Femur (tissue), 1 donor: ENCODE results near the gene ZNF354C.

Source experiments
- DNase-seq: peaks from one replicate; pipeline ENCODE4 v3.0.0-alpha.2; 2017

Gene ZNF354C

GRCh38 chr5:179113945-179114641 is 53.9 kb downstream of the ZNF354C start:
- no peak for DNase-seq

GRCh38 chr5:179114756-179115155 is 54.6 kb downstream of the ZNF354C start:
- DNase-seq, result no peak

DNA sequence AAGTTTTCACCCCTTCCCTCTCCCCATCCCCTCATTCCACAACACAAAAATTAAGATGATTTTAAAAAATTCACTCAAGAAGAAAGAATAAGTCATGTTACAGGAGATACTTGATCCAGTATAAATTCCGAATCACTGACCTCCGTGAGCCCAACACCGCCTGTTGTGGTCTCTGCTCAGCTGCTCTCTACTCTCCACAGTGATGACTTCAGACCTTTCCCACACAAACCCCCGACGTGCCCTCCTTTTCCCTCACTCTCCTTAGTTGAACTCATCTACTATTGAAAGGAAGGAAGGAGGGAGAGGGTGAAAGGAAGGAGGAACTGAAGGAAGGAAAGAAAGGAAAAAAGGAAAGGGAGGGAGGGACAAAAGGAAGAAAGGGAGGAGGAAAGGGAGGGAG is 55.1 kb downstream of the ZNF354C start:
- DNase-seq, result no peak

- no peak for DNase-seq
Measured at GRCh38 chr5:179115845-179116524, 55.8 kb downstream of the ZNF354C start.

GRCh38 chr5:179118338-179118737 is 58.2 kb downstream of the ZNF354C start:
- DNase-seq, result no peak

DNA sequence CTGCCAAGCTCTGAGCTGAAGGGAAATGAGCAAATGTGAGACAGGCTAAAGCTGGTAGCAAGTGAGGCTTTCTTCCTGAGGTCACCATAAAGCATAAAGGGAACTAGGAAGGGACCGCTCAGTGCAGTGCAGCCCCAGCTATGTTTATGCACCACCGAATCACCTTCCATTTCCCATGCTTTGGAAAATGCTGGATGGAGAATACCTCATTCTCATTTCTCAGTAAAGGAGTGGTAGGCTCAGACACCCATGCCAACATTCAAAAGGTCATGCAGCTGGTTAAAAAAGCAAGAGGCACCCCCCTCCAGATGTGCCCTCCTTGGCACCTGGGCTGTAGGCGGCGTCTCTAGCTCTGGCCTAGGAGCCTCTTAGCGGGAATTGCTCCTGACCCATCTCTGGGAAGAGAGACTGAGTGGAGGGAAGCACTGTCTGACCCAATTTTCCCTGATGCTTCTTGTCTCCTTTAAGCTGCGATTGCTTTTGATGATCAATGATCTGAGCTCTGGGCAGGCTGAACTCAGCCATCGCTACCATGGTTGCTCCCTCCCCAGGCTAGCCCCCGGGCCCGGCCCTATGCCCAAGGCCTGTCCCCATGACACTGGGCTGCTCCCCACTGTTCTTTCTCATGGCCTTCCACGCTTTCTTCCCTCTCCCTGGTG is 58.7 kb downstream of the ZNF354C start:
- DNase-seq, result no peak

- DNase-seq, result no peak
Measured at GRCh38 chr5:179119415-179120170, 59.4 kb downstream of the ZNF354C start.

- DNase-seq, result no peak
Measured at GRCh38 chr5:179120421-179120861, 60.3 kb downstream of the ZNF354C start.

- DNase-seq, result no peak
Measured at GRCh38 chr5:179120951-179121666, 60.9 kb downstream of the ZNF354C start.

DNA sequence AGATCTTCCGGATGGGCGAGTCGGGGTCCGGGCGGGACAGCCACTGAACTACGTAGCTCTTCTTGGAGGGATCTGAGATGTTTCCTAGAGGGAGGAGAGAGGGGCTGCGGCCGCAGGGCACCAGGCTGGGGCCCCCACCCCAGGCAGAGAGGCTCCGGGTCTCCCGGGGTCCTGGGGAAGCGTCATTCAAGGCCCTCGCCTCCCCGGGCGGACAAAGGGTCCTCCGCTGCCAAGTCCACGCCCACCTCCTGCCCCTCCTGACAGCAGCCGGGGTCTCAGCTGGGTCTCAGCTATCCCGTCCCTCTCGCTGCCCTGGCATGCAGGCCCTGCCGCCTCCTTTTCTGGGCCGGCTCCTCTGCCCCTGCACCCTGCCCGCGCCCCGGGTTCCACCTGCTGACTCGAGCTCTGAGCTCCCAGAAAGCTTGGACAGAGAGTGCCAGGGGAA is 61.5 kb downstream of the ZNF354C start:
- DNase-seq, result no peak

DNA sequence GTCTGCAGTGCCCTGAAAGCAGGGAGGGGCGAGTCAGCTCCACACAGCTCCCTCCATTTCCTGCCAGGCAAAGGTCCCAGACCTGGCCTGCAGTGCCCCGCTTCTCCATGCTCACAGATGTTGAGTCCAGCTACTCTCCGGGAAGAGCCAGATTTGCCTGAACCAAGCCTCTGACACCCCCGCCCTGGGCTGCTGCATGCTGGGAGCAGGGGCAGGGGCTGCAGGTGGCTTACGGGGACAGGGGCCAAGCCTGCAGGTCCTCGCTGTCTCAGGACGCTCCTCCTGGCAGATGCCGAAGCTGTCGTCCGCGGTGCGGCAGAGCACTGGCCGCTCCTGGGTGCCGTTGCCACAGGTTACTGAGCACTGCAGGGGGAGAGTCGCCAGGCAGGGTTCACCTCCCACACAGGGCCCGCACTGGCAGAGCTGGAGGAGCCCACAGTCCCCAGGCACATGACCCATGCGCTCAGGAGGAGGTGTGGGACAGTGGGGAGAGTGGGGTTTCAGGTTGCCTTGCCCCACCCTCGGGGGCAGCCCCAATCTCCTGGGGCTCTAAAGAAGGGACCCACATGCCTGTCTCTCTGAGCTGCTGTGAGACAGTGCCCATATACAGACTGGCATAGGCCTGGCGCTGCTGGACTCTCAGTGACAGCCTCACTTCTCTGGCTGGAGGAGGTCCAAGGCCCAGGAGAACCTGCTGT is 62.4 kb downstream of the ZNF354C start:
- DNase-seq, result no peak

DNA sequence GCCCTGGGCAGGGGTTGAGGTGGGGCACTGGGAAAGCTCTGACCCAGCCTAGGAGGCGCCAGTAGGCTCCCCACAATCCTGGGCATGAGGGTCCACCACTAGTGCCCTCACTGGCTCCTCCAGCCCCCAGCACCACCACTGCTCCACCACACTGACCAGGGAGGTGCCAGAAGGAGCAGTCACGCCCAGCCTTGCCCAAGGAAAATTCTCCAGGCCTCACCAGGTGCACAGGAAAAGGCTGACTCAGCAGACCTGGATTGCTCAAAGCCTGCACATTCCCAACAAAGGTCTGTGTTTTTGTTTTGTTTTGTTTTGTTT is 62.9 kb downstream of the ZNF354C start:
- DNase-seq, result no peak

- no peak for DNase-seq
Measured at GRCh38 chr5:179123491-179124272, 63.5 kb downstream of the ZNF354C start.

- no peak for DNase-seq
Measured at GRCh38 chr5:179124273-179124852, 64.2 kb downstream of the ZNF354C start.

DNA sequence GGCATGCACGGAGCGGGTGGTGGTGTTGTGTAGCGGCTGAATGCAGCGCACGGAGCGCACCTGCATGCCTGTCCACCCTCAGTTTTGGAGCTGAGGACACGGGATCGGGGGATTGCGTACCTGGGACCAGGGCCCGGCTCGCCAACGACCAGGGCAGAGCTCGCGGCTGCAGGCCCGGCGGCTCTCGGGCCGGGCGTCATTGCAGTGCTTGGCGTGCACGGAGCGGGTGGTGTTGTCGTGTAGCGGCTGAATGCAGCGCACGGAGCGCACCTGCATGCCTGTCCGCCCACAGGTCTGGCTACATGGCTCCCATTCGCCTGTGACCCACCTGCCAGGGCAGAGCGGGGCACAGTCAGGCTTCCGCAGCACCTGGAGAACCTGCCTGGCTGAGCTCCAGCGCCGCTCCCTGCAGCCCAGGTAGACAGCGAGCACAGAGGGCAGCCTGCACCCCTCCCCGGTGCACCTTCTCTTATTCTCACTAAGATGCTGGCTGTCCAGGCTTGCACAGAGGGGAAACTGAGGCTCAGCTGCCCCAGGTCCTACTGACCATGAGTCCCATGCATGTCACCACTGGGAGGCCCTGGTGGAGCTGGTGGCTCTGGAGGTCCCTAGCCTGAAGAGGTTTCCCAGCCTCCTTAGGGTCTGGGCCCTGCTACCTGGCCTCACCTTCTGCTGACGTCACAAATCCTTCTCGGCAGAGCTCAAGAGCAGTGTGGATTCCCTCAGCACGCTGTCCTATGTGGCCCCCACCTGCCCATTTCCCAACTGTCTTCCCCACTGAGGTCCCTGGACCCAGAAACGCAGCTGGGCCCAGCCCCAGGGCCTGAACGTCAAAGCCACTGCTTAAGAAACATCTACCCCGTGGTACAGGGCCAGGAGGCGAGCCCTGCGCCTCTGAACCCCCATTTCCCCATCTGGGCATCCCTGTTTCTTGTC is 64.9 kb downstream of the ZNF354C start:
- DNase-seq, result no peak

DNA sequence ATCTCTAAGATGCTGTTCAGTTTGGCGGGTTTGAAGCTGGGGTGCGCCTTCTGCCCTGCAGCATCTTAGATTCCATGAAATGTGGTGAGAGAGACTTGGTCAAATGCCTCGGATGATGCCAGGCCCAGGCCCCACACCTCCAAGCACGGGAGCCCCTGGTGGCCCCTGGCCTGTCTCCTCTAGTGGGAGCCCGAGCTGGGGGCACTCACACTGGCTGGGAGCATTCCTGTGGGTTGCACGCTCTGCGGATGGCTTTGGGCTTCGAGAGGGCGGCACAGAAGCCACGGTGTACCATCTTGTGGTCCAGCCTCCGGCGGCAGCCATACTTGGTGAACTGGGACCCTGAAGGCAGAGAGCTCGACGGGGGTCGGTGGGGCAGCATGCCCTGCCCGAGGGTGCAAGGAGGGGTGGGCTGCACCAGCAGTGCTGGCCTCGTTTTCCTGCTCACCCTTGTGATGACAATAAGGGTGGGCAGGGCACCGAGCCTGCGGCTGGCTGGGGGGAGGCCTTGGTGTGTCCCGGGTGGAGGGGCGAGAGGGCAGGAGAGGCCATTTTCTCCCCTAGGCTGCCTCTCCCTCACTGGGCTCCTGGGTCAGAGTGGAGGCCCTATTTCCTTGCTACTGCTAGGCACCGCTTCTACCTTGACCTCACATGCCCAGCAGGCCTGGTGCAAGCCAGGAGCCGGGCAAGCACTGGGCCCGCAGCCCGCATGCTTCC is 65.8 kb downstream of the ZNF354C start:
- DNase-seq, result no peak

DNA sequence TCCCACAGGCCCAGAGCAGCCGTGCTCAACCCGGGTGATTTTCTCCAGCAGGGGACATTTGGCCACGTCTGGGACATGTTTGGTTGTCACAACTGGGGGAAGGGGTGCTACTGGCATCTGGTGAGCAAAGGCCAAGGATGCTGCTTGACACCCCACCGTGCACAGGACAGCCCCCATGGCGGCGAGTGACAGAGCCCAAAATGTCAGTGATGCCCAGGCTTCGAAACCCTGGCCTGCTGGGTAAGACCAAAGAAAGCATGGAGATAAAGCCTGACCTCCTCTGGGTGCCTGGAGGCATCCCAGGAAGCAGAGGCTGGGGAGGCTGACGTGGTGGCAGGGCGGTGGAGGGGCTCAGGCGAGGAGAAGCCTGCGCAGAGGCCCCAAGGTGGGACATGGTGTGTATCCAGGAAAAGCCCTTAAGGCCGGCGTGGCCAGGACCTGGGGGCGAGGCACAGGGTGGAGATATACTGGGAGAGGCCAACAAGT is 66.4 kb downstream of the ZNF354C start:
- no peak for DNase-seq

DNA sequence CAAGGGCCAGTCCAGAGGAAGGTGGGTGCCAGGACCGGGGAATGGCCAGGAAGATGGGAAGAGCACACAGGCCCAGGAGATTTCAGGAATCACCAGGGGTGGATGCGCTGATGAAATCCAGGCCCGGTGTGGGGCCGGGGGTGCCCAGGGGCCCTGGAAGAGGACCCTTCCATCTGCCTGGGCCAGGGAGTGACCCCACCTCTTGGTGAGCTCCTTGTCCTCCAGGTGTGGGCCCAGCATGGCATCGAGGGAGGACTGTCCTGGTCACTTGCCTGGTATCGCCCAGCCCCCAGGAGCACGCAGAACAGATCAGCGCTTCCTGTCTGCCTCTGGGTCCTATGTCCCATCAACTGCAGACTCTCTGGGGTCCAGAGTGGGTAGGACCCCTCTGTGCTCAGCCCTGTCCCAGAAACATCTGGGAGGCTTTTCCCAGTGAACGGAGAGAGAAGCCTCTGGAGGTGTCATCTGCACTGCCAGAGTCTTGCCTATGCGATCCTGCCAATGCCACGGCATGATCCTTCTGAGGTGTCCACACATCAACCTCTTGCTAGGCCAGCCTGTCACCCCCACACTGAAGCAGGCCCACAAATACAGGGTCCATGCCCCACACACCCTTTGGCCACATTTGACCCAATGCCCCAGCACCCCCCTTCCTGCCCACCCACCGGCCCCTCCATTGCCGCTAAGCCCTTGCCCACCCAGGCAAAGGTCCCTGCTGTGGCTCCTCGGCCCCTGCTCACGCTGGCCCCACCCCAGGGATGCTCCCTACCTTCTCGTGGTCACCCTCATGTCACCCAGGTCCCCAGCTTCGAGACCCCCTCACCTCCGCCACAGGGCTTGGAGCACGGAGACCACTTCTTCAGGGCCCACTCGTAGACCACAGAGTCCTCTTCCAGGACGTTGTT is 67.2 kb downstream of the ZNF354C start:
- DNase-seq, result no peak
